Measurements from ENCODE around the gene GOLGA3. TPM values are rescaled to one million over a fixed set of nuclear protein-coding genes. Genes with fewer than 3 reads are reported as not detected.

Gene GOLGA3
- total and polyA plus RNA-seq, 2 donors (not counting 1 experiment from before 2014, with no cell fraction given): 32.7 to 66.0 TPM

DNA sequence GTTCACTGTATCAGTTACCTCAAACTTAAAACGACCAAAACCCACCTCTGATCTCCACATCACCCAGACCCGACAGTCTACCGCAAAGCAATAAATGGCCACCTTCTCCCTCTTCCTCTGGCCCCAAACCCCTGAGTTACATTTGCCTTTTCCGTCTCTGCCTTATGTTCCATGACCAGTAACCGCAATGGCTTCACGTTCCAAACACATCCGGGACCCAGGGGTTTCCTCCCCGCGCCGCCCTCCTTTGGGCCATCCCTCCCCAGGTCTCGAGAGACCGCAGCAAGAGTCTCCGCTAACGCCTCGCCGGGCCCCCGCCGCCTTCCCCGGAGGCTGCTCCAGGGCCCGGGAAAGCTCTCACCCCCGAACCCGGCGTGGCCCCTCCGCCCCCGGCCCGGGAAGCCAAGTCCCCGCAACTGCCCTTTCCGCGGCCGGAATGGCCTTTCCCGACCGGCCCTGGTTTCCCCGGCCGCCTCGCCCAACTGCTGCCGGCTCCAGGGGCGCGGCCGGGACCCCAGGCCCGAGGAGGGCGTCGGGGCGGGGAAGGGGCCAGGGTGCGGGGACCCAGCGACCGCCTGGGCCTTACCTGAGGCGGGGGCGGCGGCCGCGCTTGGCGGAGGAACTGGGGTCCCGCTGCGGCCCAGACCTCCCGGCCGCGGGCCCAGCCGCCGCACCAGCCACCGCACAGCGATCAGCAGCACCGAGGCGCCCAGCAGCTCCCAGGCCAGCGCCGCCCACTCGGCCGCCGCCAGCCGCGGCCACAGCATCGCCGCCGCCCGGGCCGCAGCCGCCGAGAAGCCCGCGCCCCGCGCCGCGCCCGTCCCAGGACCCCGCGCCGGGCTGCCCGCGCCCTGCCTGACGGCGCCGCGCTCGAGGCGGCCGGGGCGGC, 67.4 kb downstream of the GOLGA3 start, which contains the start of gene ANKLE2:
Gene ANKLE2 (minus strand): TSS at position 801 of the 889 bp plus-strand sequence. CDS start 34 bp downstream, at position 767.
- Histone ChIP-seq H4K20me1 (ENCODE audit: control insufficient read depth, insufficient read depth, low read length, poor library complexity, severe bottlenecking) (peaks cover 47% of the 10 kb centered on the region), H3K36me3 (replicated peaks in 1 of 2; ENCODE audit: control extremely low read depth in 1 of 2, control insufficient read depth in 1 of 2, extremely low read depth in 1 of 2, insufficient read depth in 2 of 2, low read length in 1 of 2) (peaks cover 3 to 11% of the 10 kb centered on the region in 2 experiments), H3K27me3 (replicated peaks in 1 of 4; ENCODE audit: control extremely low read depth in 1 of 4, control insufficient read depth in 3 of 4, insufficient read depth in 4 of 4, low read length in 3 of 4) (no peaks in the 10 kb centered on the region), H3K27ac (ENCODE audit: low read length in 2 of 2) (peak within 1 kb of the TSS; percentile 89 to 91), H3K4me2 (replicated peaks; ENCODE audit: low read depth, low read length, poor library complexity, severe bottlenecking) (peak within 1 kb of the TSS; percentile 88), H3K4me1 (ENCODE audit: control insufficient read depth in 2 of 2, insufficient read depth in 2 of 2, low read length in 2 of 2) (peaks cover 22 to 34% of the 10 kb centered on the region in 2 donors), H3K9me3 (ENCODE audit: control extremely low read depth in 1 of 3, control insufficient read depth in 2 of 3, insufficient read depth in 1 of 3, low read length in 2 of 3) (no peaks in the 10 kb centered on the region), H2AFZ (ENCODE audit: insufficient read depth, low read depth, low read length, poor library complexity, severe bottlenecking) (peak within 1 kb of the TSS; percentile 89), H3K9ac (ENCODE audit: low read length) (peak within 1 kb of the TSS; percentile 90), H3K79me2 (ENCODE audit: control insufficient read depth, insufficient read depth, low read length) (peaks cover 68% of the 10 kb centered on the region), H3K4me3 (ENCODE audit: control extremely low read depth in 1 of 5, extremely low read depth in 1 of 5, insufficient read depth in 1 of 5, low read depth in 2 of 5, low read length in 4 of 5) (peak within 1 kb of the TSS; percentile 71 to 96 (median 80))
- Mint-ChIP-seq H3K27me3 (no peaks in the 10 kb centered on the region), H3K9me3 (ENCODE audit: insufficient read depth) (no peaks in the 10 kb centered on the region), H3K4me3 (peak within 1 kb of the TSS; percentile 93), H3K27ac (peak within 1 kb of the TSS; percentile 94), H3K4me1 (peaks cover 49% of the 10 kb centered on the region)
- TF ChIP-seq, protein P1, sequence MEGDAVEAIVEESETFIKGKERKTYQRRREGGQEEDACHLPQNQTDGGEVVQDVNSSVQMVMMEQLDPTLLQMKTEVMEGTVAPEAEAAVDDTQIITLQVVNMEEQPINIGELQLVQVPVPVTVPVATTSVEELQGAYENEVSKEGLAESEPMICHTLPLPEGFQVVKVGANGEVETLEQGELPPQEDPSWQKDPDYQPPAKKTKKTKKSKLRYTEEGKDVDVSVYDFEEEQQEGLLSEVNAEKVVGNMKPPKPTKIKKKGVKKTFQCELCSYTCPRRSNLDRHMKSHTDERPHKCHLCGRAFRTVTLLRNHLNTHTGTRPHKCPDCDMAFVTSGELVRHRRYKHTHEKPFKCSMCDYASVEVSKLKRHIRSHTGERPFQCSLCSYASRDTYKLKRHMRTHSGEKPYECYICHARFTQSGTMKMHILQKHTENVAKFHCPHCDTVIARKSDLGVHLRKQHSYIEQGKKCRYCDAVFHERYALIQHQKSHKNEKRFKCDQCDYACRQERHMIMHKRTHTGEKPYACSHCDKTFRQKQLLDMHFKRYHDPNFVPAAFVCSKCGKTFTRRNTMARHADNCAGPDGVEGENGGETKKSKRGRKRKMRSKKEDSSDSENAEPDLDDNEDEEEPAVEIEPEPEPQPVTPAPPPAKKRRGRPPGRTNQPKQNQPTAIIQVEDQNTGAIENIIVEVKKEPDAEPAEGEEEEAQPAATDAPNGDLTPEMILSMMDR (IDR thresholded peaks at IDR 0.05): no peak
- no peak for TF ChIP-seq EZH2 (IDR thresholded peaks at IDR 0.05; ENCODE audit: borderline replicate concordance, insufficient read depth, low read depth, low read length, poor library complexity, severe bottlenecking)
- WGBS (ENCODE audit: insufficient coverage): under 1% methylated on average over 97 of the region's 97 CpGs
- peak; percentile 67 for DNase-seq
- intact Hi-C loops (cut with micrococcal nuclease): loop anchor here (2.0 kb wide), 1 partner anchor 126 kb away; the partner anchor contains the start of gene CHFR
- POLR2A ChIA-PET: interaction anchor here (0.6 to 1.3 kb wide), 4 partner anchors 9 to 51 kb away, joined by 3 to 13 read pairs (median 4); partner anchors contain the start of gene PGAM5
- ATAC-seq (ENCODE audit: low read depth): peak; percentile 58
- CTCF ChIA-PET: interaction anchor here (0.6 to 0.7 kb wide), 2 partner anchors 13 to 175 kb away, joined by 3 read pairs; no protein-coding TSS in a partner anchor

All from B cell (primary cell).